ENCODE results near the gene EPOP.

EPOP gene

DNA sequence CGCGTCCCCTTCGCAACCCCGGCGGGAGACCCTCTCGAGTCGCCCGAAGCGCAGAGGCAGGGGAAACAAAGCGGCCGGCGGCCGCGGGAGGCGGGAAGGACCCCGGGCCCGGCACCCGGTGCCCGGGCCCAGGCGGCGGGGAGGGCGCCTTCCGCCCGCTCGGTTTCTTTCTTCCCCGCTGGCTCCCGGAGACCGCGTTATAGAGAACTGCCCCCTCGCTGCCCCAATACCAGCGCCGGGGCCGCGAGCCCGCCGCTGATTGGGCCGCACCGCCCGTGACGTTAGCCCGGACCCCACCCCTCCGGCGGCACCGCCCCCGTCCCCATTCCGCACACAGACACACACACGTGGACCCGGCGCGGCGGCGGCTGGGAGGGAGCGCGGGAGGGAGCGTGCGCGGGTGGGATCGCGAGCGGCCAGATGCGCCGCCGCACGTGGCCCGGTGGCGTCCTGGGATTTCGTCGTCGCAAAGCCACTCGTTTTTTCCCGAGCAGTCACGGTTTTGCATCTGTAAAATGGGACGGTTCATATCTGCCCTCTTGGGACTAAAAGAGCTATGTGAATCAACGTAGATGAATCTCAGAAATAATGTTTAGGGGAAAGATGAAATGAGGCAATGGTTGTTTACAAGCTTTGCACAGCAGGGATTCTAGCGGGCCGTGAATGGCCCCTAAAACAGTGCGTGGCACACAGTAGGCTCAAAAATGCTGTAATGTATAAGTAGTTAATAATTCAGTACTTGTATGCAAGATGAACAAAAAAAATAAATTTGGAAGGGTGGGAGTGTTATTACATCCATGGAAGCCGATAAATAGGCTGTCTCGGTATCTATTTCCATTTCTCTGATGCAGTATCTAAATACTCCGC lies at the start of gene EPOP:
Gene EPOP, minus strand, starts transcription at position 209 of the 867 bp plus-strand sequence. CDS start 462 bp downstream, outside the sequence.
- peak; percentile 77 to 81 for DNase-seq

DNA sequence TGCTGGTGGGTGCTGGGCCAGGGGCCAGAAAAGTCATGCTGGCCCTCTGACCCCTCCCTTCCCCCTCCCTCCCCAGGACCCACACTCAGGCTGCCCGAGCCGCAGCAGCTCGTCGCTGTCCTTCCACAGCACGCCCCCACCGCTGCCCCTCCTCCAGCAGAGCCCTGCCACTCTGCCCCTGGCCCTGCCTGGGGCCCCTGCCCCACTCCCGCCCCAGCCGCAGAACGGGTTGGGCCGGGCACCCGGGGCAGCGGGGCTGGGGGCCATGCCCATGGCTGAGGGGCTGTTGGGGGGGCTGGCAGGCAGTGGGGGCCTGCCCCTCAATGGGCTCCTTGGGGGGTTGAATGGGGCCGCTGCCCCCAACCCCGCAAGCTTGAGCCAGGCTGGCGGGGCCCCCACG lies 47.0 kb upstream of the EPOP start:
- DNase-seq = no peak

DNA sequence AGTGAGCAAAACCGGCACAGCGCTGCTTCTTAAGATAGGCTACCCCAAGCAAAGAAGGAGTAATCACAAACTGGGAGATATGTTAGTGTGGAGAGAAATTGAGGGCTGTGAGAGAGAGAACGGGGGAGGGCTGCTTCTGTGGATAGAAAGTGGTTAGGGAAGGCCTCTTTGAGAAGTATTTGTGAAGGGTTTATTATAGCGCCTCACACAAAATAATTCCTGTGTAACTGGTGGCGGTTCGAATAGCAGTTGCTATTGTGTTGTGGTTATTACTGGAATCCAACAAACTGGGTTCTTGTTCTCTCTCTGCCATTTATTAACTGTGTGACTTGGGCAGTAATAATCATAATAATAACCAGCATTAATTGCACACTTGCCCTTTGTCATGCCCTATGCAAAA lies 46.2 kb upstream of the EPOP start:
- DNase-seq = no peak

DNA sequence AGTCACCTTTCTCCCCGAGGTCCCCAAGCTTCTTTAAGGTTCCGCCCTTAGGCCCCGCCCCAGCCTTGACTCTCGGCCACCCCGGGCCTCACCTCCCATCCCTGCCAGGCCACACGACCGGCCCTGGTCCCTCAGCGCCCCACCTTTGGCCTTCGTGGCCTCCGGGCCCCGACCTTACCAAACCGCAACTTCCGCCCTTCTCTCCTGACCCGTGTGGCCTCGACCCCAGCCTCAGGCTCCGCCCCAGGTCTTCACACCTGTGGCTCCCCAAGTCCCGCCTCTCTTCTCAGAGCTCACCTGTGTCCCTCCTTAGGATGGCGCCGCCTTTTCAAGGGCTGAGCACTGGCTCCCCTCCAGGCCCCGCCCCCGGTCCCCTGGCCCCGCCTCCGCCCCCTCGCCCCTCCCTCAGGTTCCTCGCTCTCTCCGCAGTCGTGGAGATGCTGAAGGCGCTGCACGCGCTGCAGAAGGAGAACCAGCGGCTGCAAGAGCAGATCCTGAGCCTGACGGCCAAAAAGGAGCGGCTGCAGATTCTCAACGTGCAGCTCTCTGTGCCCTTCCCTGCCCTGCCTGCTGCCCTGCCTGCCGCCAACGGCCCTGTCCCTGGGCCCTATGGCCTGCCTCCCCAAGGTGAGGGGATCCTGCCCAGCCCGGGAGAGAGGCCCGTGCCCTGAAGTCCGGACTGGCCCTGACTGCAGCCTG lies 45.3 kb upstream of the EPOP start:
- DNase-seq = no peak

GRCh38 chr17:38719289-38719942 lies 44.7 kb upstream of the EPOP start:
- no peak for DNase-seq

DNA sequence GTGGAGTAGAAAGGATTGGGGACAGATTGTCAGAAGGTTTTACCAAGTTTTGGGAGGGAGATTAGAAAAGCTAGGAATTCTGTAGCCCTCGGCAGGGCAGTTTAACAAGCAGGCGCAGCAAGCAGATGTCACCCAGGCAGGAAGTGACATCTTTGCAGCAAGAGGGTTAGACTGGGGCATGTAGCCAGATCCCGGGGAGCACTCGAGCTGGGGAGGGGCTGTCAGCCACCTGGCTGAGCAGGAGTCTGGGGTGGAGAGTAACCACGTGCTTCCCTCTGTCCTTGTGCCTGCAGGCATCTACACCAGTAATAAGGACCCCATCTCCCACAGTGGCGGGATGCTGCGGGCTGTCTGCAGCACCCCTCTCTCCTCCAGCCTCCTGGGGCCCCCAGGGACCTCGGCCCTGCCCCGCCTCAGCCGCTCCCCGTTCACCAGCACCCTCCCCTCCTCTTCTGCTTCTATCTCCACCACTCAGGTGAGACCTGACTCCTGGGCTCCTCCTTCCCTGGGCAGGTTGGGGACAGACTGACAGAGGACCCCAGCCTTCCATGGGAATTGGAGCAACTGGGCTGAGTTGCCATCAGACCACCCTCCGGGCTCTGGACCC lies 42.5 kb upstream of the EPOP start:
- DNase-seq = no peak

- DNase-seq = no peak
Observed at GRCh38 chr17:38716368-38717005, 41.7 kb upstream of the EPOP start.

- no peak for DNase-seq
Observed at GRCh38 chr17:38715216-38715943, 40.6 kb upstream of the EPOP start.

GRCh38 chr17:38713456-38714075 lies 38.8 kb upstream of the EPOP start:
- DNase-seq = no peak

DNA sequence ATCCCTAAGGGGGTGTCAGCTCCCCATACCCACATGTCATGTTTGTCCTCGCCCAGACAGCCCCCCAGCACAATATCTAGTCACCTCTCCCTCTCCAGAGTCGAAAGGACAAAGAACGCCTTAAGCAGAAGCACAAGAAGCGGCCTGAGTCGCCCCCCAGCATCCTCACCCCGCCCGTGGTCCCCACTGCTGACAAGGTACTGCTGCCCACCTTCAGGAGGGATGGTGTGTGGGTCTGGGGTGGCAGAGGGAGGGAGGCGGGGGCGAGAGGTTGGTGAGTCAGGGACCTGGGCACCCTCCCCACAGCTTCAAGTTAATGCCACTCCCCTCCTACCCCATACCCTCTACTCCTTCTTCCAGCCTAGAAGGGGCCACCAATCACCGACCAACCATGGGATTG lies 37.8 kb upstream of the EPOP start:
- no peak for DNase-seq

DNA sequence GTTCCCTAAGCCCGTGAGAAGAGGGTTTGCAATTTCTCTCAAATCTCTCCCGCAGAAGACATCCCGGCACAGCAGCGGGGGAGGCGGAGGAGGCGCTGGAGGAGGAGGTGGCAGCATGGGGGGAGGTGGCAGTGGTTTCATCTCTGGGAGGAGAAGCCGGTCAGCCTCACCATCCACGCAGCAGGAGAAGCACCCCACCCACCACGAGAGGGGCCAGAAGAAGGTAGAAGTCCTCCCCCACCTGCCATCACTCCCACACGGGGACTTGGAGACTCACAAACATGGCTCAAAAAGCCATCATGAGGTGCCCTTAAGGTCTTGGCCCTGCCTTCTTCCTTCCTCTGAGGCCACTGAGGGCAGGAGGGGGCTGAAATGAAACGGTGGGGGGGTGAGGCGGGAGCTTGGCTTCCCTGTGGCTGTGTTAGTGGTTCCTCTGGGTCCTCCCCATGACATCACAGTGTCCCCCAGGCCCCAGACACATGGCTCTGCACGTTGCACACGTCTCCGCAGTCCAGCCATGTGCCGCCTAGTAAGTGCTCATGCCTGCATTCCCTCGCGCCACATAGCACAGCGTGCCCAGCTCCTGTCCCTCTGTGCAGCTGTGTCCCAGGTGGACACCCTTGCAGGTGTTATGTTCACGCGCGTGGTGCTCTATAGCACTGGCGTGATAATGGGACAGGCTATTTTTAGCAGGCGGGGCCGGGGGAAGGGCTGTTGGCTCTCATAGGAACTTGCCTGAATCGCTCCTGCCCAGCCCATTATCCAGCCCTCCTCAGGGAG lies 37.2 kb upstream of the EPOP start:
- no peak for DNase-seq

DNA sequence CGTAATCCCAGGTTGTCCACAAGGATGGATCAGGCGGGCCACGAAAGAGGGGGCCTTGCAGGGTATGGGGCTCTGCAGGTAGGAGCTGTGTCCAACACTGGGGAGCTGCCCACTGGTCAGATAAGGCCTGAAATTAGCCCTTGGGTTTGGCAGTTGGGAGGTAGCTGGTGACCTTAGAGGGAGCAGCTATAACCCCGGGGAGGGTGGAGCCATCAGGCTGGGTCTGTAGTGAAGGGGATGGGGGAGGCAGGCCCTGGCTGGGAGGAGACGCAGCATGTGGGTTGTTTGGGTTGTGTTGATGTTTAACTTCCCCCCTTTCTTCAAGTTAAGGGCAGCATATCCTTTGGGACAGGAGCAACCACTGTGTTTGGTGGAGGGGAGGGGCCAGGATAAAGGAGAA lies 36.2 kb upstream of the EPOP start:
- no peak for DNase-seq

DNA sequence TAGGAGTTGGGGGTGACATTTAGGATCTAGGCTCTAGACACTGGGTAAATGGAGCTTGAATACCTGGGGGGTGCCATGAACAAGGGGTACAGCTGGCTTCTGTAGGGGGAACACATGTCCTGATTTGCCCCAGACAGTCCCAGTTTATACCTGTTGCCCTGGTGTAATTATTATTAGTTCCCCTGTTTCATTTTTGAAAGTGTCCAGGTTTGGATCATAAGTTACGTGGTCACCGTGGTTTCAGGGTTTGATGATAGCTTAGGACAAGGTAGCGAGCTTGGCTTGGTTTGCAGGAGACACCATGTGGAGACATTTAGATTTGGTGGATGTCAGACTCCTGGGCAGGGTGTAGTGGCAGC lies 35.8 kb upstream of the EPOP start:
- DNase-seq = no peak

DNA sequence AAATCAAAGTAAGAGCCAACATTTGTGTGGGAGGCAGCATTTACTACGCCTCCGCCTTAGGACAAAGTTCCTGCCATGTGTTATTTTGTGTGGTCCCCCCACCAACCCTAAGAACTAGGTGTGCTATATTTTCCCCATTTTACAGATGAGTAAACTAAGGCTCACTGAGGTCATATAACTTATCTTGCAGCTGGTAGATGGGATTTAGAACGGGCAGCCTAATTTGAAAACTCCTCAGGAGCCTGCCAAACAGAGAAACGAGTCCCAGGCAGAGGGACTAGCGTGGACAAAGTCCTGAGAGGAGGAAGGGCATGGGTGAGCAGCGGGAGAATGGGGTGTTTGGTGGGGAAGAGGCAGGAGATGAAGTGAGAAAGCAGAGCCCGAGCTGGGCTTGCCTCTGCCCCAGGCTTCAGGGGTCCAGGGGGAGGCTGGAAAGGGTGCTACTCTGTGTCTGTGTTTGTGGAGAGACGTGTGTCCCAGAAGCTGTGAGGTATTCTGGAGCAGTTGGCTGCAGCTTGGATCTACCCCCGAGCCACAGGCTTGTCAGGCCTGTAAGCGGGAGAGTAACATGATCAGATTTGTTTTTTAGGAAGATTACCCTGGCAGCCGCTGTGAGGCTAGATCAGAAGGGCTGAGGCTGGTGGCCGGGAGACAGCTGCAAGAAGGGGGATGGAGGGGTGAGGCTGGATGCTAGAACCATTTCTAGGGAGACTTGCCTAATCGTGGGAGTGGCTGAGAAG lies 35.3 kb upstream of the EPOP start:
- no peak for DNase-seq

- DNase-seq = no peak
Observed at GRCh38 chr17:38709104-38709820, 34.5 kb upstream of the EPOP start.

- no peak for DNase-seq
Observed at GRCh38 chr17:38707678-38708351, 33.1 kb upstream of the EPOP start.

GRCh38 chr17:38706505-38707216 lies 31.9 kb upstream of the EPOP start:
- DNase-seq = no peak

All from NCI-H1930 (cell line).